Kidney (tissue), 22 donors: ENCODE measurements around the gene PIH1D1. TPM values are rescaled to one million over a fixed set of nuclear protein-coding genes. Genes with fewer than 3 reads are reported as not detected.

Experiments
- DNase-seq, 5 donors: peaks; one replicate each; pipeline ENCODE4 v3.0.0-alpha.2; 2013 to 2020
- FAIRE-seq: peaks from 2 replicates; lab custom pipeline; 2012; peaks lifted over from hg19 to GRCh38; lab: Jason Lieb, UNC
- H3K27ac ChIP-seq, 2 donors: one replicate each; pipeline ENCODE4 v1.7.0; 2013; ENCODE audit warnings: low read depth in 2 of 2, low read length in 2 of 2, inconsistent platforms in 1 of 2
- H3K27me3 ChIP-seq: one replicate; pipeline ENCODE4 v1.7.1; 2013; ENCODE audit warnings: low read length, inconsistent platforms; ENCODE audit not compliant: control insufficient read depth, insufficient read depth
- H3K36me3 ChIP-seq, 3 donors: one replicate each; pipeline versions ENCODE4 v1.7.0 to v1.7.1; 2013; ENCODE audit warnings: low read length in 3 of 3, control low read depth in 1 of 3, inconsistent platforms in 1 of 3; ENCODE audit not compliant: insufficient read depth in 3 of 3, control insufficient read depth in 2 of 3
- H3K4me1 ChIP-seq, 3 donors: one replicate each; pipeline versions ENCODE4 v1.7.0 to v1.7.1; 2013; ENCODE audit warnings: low read length in 3 of 3, inconsistent platforms in 1 of 3, low read depth in 1 of 3; ENCODE audit not compliant: control insufficient read depth in 2 of 3, insufficient read depth in 2 of 3
- H3K4me3 ChIP-seq, 3 donors: one replicate each; pipeline versions ENCODE4 v1.7.0 to v1.8.1; 2013; ENCODE audit warnings: low read length in 3 of 3, control low read depth in 1 of 3, inconsistent platforms in 1 of 3
- H3K9ac ChIP-seq, 3 donors: one replicate each; pipeline versions ENCODE4 v1.7.0 to v1.7.1; 2013; ENCODE audit warnings: low read length in 3 of 3, control low read depth in 1 of 3, inconsistent platforms in 1 of 3
- H3K9me3 ChIP-seq, 3 donors: one replicate each; pipeline versions ENCODE4 v1.7.0 to v1.7.1; 2013; ENCODE audit warnings: low read length in 3 of 3, control low read depth in 1 of 3, inconsistent platforms in 1 of 3; ENCODE audit not compliant: control insufficient read depth in 2 of 3, insufficient read depth in 1 of 3
- CTCF ChIP-seq: IDR thresholded peaks from 3 replicates; pipeline ENCODE4 v1.5.1; 2012; ENCODE audit warnings: mild to moderate bottlenecking, moderate library complexity, borderline replicate concordance; ENCODE audit not compliant: insufficient read depth; ENCODE audit errors: extremely low read depth
- intact Hi-C: fragments of 100-400 bp; cut with DNase I; formaldehyde crosslinking; loops from one replicate; pipeline ENCODE4 v1.11.1; 2022
- long read RNA-seq, 10 donors: library from polyadenylated mRNA in 1 of 10; unstranded in 1 of 10; transcript quantifications; one replicate each; pipeline ENCODE4 v2.0.0 and lab custom pipeline, GENCODE V29; 2021 to 2026
- polyA plus RNA-seq: library from polyadenylated mRNA; stranded (reverse); fragments of 350-450 nt; fragmentation: Illumina TruSeq; extraction: RNeasy Lipid Tissue Mini Kit (QIAGEN cat#74804); gene quantifications from one replicate; pipeline ENCODE4 v1.2.3, GENCODE V29; 2014; ENCODE audit warnings: low read depth, low replicate concordance; ENCODE audit not compliant: insufficient read depth
- total RNA-seq: library from RNA; stranded (reverse); fragmentation: NEBNext Ultra II Directional; extraction: Animal tissue kit (Norgen Biotek cat#: 25700); gene quantifications from one replicate; pipeline ENCODE4 v1.2.1, GENCODE V29; 2021
- donor health status: control.
- donor health status: control.
- donor health status: control.
- donor health status: control.
- donor health status: control.
- donor health status: DM: yes; HTN: yes; CAD: no.
- donor health status: Normal renal cell carcinoma (clear cell type).

PIH1D1 gene
- 74.0 TPM for total RNA-seq
- 97.2 TPM for polyA plus RNA-seq
- long read RNA-seq, donor 1, transcript PIH1D1-223 (2 exons, 474 nt) = minor isoform, 9 of 34 reads
- long read RNA-seq, donor 1, transcript PIH1D1-201 (9 exons, 1,192 nt) = major isoform, 19 of 34 reads
- long read RNA-seq, donor 1, partial matches to known transcripts = 0 of 34 reads
- long read RNA-seq, donor 1, other reads (novel, unspliced or antisense) = 0 of 34 reads
- long read RNA-seq, donor 2, transcript PIH1D1-223 (2 exons, 474 nt) = minor isoform, 5 of 5,831 reads
- long read RNA-seq, donor 2, transcript PIH1D1-201 (9 exons, 1,192 nt) = major isoform, 32 of 5,831 reads
- long read RNA-seq, donor 2, partial matches to known transcripts = 5,735 of 5,831 reads
- long read RNA-seq, donor 2, other reads (novel, unspliced or antisense) = 57 of 5,831 reads
- long read RNA-seq, donor 3, transcript PIH1D1-201 (9 exons, 1,192 nt) = major isoform, 12 of 10,755 reads
- long read RNA-seq, donor 3, transcript PIH1D1-223 (2 exons, 474 nt) = minor isoform, 8 of 10,755 reads
- long read RNA-seq, donor 3, partial matches to known transcripts = 10,284 of 10,755 reads
- long read RNA-seq, donor 3, other reads (novel, unspliced or antisense) = 446 of 10,755 reads
- long read RNA-seq, donor 4, transcript PIH1D1-201 (9 exons, 1,192 nt) = major isoform, 12 of 19 reads
- long read RNA-seq, donor 4, partial matches to known transcripts = 0 of 19 reads
- long read RNA-seq, donor 4, other reads (novel, unspliced or antisense) = 0 of 19 reads
- long read RNA-seq, donor 5, partial matches to known transcripts = 0 of 2 reads
- long read RNA-seq, donor 5, other reads (novel, unspliced or antisense) = 0 of 2 reads
- long read RNA-seq, donor 6, transcript PIH1D1-201 (9 exons, 1,192 nt) = major isoform, 42 of 12,839 reads
- long read RNA-seq, donor 6, transcript PIH1D1-223 (2 exons, 474 nt) = minor isoform, 10 of 12,839 reads
- long read RNA-seq, donor 6, transcript PIH1D1-208 (3 exons, 424 nt) = minor isoform, 5 of 12,839 reads
- long read RNA-seq, donor 6, partial matches to known transcripts = 12,634 of 12,839 reads
- long read RNA-seq, donor 6, other reads (novel, unspliced or antisense) = 147 of 12,839 reads
- long read RNA-seq, donor 7, transcript PIH1D1-201 (9 exons, 1,192 nt) = major isoform, 21 of 45 reads
- long read RNA-seq, donor 7, transcript PIH1D1-223 (2 exons, 474 nt) = minor isoform, 8 of 45 reads
- long read RNA-seq, donor 7, partial matches to known transcripts = 2 of 45 reads
- long read RNA-seq, donor 7, other reads (novel, unspliced or antisense) = 13 of 45 reads
- long read RNA-seq, donor 8, transcript PIH1D1-201 (9 exons, 1,192 nt) = major isoform, 20 of 26 reads
- long read RNA-seq, donor 8, transcript PIH1D1-223 (2 exons, 474 nt) = minor isoform, 6 of 26 reads
- long read RNA-seq, donor 8, partial matches to known transcripts = 0 of 26 reads
- long read RNA-seq, donor 8, other reads (novel, unspliced or antisense) = 0 of 26 reads
- long read RNA-seq, donor 9, transcript PIH1D1-201 (9 exons, 1,192 nt) = major isoform, 10 of 15 reads
- long read RNA-seq, donor 9, partial matches to known transcripts = 0 of 15 reads
- long read RNA-seq, donor 9, other reads (novel, unspliced or antisense) = 0 of 15 reads
- long read RNA-seq, donor 10, transcript PIH1D1-201 (9 exons, 1,192 nt) = major isoform, 21 of 42 reads
- long read RNA-seq, donor 10, transcript PIH1D1-223 (2 exons, 474 nt) = minor isoform, 10 of 42 reads
- long read RNA-seq, donor 10, partial matches to known transcripts = 5 of 42 reads
- long read RNA-seq, donor 10, other reads (novel, unspliced or antisense) = 5 of 42 reads

GRCh38 chr19:49451430-49452181, at the start of gene PIH1D1:
Gene PIH1D1, minus strand, starts transcription at chr19:49451814. Its CDS starts 240 bp downstream, at chr19:49451574.
- TF ChIP-seq CTCF = no peak
- FAIRE-seq (peak; percentile 94), DNase-seq (peak; percentile 97 to 99 (median 99))
- Histone ChIP-seq H3K9me3 (no peaks in the 10 kb centered on the region), H3K4me3 (peak within 1 kb of the TSS; percentile 83 to 100 (median 98)), H3K4me1 (peaks cover 0 to 7% (median 3%) of the 10 kb centered on the region in 3 donors), H3K9ac (peak within 1 kb of the TSS; percentile 9 to 99 (median 65)), H3K36me3 (peaks cover 0 to 4% (median 2%) of the 10 kb centered on the region in 3 donors), H3K27ac (peak within 1 kb of the TSS; percentile 92 to 97), H3K27me3 (no peaks in the 10 kb centered on the region)
- intact Hi-C loops = no loop called here

- Histone ChIP-seq H3K27me3 (no peaks in the 10 kb centered on the region), H3K4me1 (peaks cover 4 to 20% (median 14%) of the 10 kb centered on the region in 3 donors), H3K27ac (no peak overlapping the region), H3K9ac (no peak overlapping the region), H3K36me3 (peaks cover 14 to 28% (median 17%) of the 10 kb centered on the region in 3 donors), H3K4me3 (no peak overlapping the region), H3K9me3 (no peaks in the 10 kb centered on the region)
- FAIRE-seq = no peak
- intact Hi-C loops = no loop called here
- no peak for DNase-seq
- no peak for TF ChIP-seq CTCF
These were observed 47.5 kb upstream of the PIH1D1 start for GRCh38 chr19:49499030-49499670.
